AG09309 (cell line): ENCODE data around the gene TTLL9.

ENCODE experiments used
- DNase-seq: peaks from one replicate; pipeline ENCODE4 v3.0.0-alpha.2; 2010; ENCODE audit warnings: low read depth
- H3K4me3 ChIP-seq: 2 replicates; pipeline ENCODE4 v1.5.1; 2011; ENCODE audit warnings: mild to moderate bottlenecking, low read depth, low read length, moderate library complexity; ENCODE audit not compliant: control insufficient read depth
- CTCF ChIP-seq: IDR thresholded peaks from 2 replicates; pipeline ENCODE4 v1.5.1; 2011; ENCODE audit warnings: mild to moderate bottlenecking, low read depth, low read length, inconsistent platforms; ENCODE audit not compliant: insufficient read depth, control insufficient read depth; ENCODE audit errors: missing control alignments

Gene TTLL9

GRCh38 chr20:31966991-31967655 is 96.7 kb downstream of the TTLL9 start:
- DNase-seq, result no peak
- no peak for TF ChIP-seq CTCF
- H3K4me3 ChIP-seq, result no peak overlapping the region

- no peak within 1 kb of the TSS for H3K4me3 ChIP-seq
- TF ChIP-seq CTCF, result no peak
- DNase-seq, result no peak
These were observed 97.4 kb downstream of the TTLL9 start, which contains the start of gene XKR7 for GRCh38 chr20:31967830-31968249. Gene XKR7, plus strand, starts transcription at chr20:31968151. Its CDS starts 25 bp downstream, at chr20:31968176.

- TF ChIP-seq CTCF, result no peak
- H3K4me3 ChIP-seq, result no peak overlapping the region
- DNase-seq, result no peak
These were observed 98.1 kb downstream of the TTLL9 start for GRCh38 chr20:31968291-31969126.

GRCh38 chr20:31969991-31970390 is 99.6 kb downstream of the TTLL9 start:
- no peak overlapping the region for H3K4me3 ChIP-seq
- DNase-seq, result no peak
- no peak for TF ChIP-seq CTCF

GRCh38 chr20:31972471-31973021 is 102.1 kb downstream of the TTLL9 start:
- DNase-seq, result no peak

GRCh38 chr20:31974296-31974695 is 103.9 kb downstream of the TTLL9 start:
- H3K4me3 ChIP-seq, result no peak overlapping the region

More at GRCh38 chr20:31972471-31973021, 102.1 kb downstream of the TTLL9 start:
- no peak for TF ChIP-seq CTCF
- no peak overlapping the region for H3K4me3 ChIP-seq

More at GRCh38 chr20:31974296-31974695, 103.9 kb downstream of the TTLL9 start:
- DNase-seq, result no peak
- no peak for TF ChIP-seq CTCF
